BE2C (cell line): Measurements from ENCODE around the gene MYO15B.

Experiments used
- DNase-seq: peaks from one replicate; pipeline ENCODE4 v3.0.0-alpha.2; 2020
- H3K27me3 ChIP-seq: fragments of 250-450 bp; sonication (Bioruptor Pico); 2 replicates; pipeline ENCODE4 v1.5.1; 2020; ENCODE audit warnings: mild to moderate bottlenecking
- H3K36me3 ChIP-seq: fragments of 250-450 bp; sonication (Bioruptor Pico); 2 replicates; pipeline ENCODE4 v1.5.1; 2020; ENCODE audit warnings: mild to moderate bottlenecking
- H3K4me1 ChIP-seq: fragments of 250-450 bp; sonication (Bioruptor Pico); 2 replicates; pipeline ENCODE4 v1.5.1; 2020
- H3K4me3 ChIP-seq: 2 replicates; pipeline ENCODE4 v1.5.1; 2011; ENCODE audit warnings: low read depth, low read length
- H3K9me3 ChIP-seq: fragments of 250-450 bp; sonication (Bioruptor Pico); 2 replicates; pipeline ENCODE4 v1.5.1; 2020
- CTCF ChIP-seq: IDR thresholded peaks from 2 replicates; pipeline ENCODE4 v1.5.1; 2012; ENCODE audit warnings: mild to moderate bottlenecking, low read depth, low read length

The MYO15B gene

DNA sequence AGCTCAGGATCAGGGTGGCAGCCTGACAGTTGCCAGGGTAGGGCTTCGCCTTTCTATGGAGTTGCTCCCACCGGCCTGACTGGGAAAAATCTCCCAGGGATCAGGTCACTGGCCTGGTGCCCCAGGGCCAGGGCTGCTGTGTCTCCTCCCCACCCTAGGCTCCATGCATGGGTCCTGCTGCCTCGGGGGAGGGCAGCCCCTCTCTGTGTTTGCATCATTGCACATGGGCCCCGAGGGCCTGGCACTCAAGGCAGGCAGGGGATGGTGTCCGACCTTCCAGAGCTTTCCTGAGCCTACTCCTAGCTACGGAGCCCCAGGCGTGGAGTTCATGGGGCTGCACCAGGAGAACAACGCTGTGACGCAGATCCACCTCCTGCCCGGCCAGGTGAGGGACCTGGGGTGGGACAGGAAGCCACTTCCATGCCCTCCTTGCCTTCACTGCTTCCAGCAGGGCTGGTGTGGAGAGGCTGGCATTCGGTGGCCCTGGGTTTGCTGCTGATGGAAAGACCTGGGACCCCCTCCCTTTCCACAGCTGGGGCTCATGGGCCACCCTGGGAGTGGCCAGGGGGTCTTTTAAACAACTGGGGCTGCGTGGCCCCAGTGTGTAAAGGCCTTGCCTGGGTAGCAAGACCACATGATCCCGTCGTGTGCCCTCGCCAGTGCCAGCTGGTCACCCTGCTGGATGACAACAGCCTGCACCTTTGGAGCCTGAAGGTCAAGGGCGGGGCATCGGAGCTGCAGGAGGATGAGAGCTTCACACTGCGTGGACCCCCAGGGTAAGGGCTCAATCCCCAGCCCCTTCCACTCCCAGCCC lies 29.5 kb upstream of the MYO15B start:
- H3K27me3 ChIP-seq: no peaks in the 10 kb centered on the region
- no peaks in the 10 kb centered on the region for H3K36me3 ChIP-seq
- no peaks in the 10 kb centered on the region for H3K9me3 ChIP-seq
- peaks cover 8% of the 10 kb centered on the region; the same call in 1 of the 2 replicates for H3K4me1 ChIP-seq
- H3K4me3 ChIP-seq: no peak overlapping the region
- no peak for TF ChIP-seq CTCF
- no peak for DNase-seq

DNA sequence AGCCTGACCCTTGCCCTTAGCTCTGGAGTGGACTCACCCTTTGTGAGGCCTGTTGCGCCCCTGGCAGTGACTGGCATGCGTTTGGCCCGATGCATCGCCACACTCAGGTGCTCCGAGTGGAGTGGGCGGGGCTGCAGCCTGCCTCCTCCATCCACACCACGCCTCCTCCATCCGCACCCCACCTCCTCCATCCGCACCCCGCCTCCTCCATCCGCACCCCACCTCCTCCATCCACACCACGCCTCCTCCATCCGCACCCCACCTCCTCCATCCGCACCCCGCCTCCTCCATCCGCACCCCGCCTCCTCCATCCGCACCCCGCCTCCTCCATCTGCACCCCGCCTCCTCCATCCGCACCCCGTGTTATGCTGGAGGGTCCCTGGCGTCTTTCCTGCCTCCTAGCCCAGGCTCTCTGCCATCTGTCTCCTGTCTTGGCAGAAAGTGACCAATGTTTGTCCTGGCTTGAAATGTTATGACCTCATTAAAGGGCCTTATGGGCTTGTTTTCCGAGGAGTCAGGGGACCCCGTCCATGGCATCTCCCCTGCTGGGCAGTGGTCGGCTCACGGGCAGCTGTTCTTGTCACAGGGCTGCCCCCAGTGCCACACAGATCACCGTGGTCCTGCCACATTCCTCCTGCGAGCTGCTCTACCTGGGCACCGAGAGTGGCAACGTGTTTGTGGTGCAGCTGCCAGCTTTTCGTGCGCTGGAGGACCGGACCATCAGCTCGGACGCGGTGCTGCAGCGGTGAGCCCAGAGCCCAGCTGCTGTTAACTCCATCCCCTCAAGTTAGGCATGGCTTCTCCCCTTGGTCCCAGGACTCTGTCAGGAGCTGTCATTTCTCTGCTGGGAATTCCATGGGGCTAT lies 28.7 kb upstream of the MYO15B start:
- no peak for TF ChIP-seq CTCF
- Histone ChIP-seq H3K4me1 (peaks cover 8% of the 10 kb centered on the region; the same call in 1 of the 2 replicates), H3K27me3 (no peaks in the 10 kb centered on the region), H3K4me3 (no peak overlapping the region), H3K36me3 (no peaks in the 10 kb centered on the region), H3K9me3 (no peaks in the 10 kb centered on the region)
- DNase-seq: no peak

DNA sequence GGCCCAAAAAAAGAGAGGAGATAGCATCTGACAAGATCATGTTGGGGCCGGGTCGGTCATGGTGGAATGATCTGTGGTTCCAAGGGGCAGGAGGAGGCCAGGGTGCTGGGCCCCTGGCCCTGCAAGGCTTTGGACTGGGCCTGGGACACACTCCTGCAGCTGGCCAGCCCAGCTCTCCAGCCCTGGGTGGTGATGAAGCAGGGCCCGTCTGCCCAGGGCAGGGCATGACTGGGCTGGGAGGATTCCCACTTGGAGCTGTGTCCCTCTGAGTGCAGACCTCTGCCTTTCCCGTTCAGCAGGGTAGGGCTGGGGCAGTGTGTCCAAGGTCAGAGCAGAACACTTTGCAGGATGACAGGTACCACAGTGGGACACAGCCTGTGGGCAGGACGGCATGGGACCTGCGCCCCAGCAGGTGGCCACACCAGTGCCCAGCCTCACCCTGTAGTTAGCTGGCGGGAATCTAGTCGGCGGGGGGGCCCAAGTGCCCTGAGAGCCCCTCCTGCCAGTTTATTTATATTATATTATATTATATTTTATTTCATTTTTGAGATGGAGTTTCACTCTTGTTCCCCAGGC lies 27.6 kb upstream of the MYO15B start:
- Histone ChIP-seq H3K9me3 (no peaks in the 10 kb centered on the region), H3K36me3 (no peaks in the 10 kb centered on the region), H3K4me1 (peaks cover 8% of the 10 kb centered on the region; the same call in 1 of the 2 replicates), H3K27me3 (no peaks in the 10 kb centered on the region), H3K4me3 (no peak overlapping the region)
- TF ChIP-seq CTCF: no peak
- no peak for DNase-seq

DNA sequence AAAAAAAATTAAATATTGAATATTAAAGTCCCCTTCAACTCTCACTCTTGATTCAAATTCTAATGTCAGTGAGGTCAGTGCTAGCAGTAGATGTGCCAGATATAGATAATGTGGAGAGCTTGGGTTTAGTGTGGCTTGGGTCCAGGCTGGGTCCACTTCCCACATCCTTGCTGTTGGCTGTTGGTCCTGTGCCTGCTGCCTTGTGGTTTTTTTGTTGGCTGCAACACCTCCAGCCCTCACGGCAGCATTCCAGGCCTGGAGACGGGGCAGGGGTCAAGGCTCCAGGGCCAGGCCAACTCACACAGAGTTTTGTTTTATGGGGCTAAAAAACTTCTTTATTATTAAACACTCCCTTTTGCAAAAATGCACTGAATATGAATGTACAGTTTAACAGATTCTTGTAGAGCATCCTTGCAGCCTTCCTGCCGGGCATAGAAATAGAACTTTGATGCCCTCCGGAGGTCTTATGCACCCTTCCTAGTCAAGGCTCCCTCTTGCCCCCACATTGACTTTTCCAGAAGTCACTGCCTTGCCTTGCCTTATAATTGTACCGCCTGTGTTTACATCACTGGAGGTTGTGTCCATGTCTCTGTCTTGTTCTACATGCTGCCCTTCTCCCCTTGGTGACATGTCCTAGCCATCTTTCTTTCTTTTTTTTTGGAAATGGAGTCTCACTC lies 25.5 kb upstream of the MYO15B start:
- no peak for DNase-seq
- Histone ChIP-seq H3K4me1 (peaks cover 8% of the 10 kb centered on the region; the same call in 1 of the 2 replicates), H3K9me3 (no peaks in the 10 kb centered on the region)

More for the DNA sequence above, 25.5 kb upstream of the MYO15B start:
- Histone ChIP-seq H3K36me3 (no peaks in the 10 kb centered on the region), H3K4me3 (no peak overlapping the region), H3K27me3 (no peaks in the 10 kb centered on the region)
- peak; percentile 6; the same call in 1 of the 2 replicates for TF ChIP-seq CTCF
